Stimulated activated CD8-positive, alpha-beta memory T cell treated with anti-CD3 and anti-CD28 coated beads, Interleukin-15, amount 100 ng/mL, for 4 hours (primary cell): ENCODE measurements around the gene NR2F1-AS1.

Experiments
- DNase-seq, 2 donors: peaks; one replicate each; pipeline ENCODE4 v3.0.0-alpha.2; 2020; ENCODE audit warnings: low read depth in 2 of 2

NR2F1-AS1 gene

DNA sequence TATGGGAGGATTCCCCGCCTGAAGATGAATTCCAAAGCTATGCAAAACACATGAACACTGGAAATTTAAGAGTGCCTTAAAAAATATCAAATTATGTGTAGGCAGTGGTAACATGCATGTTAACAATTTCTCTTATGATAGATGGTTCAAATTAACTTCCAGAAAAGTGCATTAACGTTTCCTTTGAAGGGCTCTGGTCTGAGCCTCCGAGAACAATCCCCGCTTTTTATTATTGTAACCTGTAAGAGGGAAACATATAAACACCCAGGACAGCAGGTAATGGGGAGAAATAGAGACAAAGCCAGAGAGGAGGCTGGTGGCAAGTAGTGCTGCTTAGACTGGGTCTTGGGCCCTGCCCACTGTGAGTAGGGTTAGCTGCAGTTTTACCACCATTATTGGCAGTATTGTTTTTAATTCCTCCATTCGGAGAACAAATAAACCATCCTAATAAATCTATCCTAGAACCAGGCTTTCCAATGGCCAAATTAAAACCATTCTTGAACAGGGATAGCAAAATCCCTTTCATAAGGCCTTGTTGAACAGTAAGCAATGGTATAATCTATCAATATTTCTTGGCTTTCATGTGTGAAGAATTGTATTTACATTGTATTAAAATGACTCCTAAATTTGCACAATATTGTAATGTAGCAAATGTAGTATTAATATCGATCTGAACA lies 8.3 kb upstream of the NR2F1-AS1 start:
- no peak for DNase-seq

DNA sequence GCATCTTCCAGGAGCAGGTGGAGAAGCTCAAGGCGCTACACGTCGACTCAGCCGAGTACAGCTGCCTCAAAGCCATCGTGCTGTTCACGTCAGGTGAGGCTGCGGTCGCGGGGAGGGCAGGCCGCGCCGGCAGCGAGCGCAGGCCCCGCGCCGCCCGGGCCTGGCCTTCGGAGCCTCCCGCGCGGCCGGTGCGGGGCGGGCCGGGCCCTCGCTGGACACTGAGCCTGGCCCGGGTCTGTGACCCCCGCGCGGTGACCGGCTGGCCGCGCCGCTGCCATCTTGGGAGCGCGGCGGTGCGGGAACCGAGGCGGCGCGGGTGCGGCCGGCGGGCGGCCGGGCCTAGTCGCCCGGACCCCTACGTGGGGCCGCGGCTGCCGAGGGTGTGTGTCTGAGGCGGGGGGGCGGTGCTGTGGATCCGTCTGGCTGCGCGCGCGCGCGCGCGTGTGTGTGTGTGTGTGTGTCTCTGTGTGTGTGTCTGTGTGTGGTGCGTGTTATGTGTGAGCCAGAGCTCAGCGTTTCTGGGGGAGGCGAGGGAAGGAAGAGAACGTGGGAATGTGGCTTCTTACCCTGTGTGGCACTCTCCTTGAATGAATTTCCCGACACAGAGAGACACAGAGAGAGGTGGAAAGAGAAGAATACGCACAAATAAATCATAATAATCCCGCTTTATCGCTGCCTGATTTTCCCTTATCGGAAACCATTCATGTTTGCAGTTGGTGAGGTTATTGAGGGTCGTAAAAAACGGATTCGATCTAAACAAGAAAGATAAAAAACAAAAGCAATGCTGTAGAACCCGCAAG lies 7.5 kb upstream of the NR2F1-AS1 start:
- no peak for DNase-seq

DNA sequence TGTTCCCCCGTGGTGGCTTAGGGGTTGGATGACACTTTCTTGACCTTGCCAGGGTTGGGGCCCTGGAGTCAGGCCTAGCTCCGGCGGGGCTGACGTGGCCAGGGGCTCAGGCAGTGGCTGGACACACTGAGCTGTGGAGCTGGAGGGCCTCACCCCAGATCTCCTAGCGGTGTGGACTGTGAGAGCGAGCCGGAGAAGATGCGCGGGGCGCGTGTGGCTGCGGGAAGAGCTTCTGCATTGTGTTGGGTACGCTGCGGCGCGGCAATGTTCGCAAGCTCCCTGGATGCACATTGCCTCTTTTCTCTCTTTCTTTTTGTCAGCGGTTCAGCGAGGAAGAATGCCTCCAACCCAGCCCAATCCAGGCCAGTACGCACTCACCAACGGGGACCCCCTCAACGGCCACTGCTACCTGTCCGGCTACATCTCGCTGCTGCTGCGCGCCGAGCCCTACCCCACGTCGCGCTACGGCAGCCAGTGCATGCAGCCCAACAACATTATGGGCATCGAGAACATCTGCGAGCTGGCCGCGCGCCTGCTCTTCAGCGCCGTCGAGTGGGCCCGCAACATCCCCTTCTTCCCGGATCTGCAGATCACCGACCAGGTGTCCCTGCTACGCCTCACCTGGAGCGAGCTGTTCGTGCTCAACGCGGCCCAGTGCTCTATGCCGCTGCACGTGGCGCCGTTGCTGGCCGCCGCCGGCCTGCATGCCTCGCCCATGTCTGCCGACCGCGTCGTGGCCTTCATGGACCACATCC lies 6.8 kb upstream of the NR2F1-AS1 start:
- DNase-seq = no peak

DNA sequence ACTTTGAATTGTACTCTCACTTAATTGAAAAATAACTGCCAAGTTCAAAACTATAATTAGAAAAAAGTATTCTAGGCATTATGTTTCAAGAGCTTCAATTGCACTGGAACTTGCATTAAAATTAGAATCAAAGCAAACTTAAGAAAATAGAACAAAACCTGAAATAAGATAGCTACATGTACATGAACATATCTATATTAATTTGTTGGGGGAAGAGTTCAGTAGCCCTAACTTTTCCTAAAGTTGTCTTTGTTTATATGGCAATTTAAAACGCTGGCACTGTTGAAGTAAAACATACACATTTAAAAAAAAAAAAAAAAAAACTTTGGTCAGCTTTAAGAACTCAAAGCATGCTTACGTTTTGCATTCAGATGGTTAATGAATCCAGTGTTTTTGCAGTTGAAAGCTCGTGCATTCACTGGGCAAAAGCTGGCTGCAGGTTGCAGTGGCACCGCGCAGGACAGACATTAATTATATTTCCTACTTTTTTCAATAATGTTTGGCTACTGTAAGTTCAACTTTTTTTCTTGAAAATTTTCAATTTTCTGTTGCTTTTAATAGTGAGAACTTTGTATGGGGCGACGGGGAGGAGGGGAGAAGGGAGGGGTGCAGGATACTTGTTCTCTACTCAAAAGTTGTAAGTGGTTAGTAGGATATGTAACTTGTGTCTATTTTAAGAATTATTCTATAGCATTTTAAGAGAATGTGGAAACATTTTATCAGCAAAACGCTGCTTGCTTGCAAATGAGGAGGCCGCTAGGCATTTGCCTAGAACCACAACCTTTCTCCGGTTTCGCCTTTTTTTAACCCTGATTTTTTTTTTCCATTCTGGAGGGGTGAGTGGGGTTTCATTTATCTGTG lies 5.9 kb upstream of the NR2F1-AS1 start:
- DNase-seq = no peak

DNA sequence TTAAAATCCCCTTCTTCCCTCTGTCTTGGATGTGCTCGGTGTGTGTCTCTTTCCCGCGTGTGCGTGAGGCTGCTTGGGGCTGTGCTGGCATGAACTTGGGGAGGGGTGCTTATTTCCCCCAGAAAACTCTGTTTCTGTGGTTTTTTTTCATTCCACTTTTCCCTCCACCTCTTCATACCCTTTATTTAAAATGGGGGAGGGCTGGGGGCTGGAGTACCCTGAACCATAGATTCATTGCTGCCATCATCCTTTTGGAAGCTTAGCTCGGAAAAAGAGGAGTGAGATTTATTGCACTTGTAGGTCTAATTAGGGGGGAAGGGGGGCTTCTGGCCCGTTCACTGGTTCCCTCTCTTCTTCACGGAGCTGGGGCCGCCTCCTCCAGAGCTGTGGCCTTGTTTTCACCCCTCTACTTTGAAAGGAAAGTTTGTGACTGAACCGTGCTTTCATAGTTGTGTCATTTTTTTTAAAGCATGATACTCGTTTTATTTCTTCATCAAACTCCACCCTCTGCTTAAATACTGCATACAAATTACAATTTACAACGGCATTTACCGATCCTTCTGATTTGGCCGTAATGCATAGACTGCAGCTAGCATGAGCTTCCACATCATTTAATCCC lies 4.9 kb upstream of the NR2F1-AS1 start:
- no peak for DNase-seq

DNA sequence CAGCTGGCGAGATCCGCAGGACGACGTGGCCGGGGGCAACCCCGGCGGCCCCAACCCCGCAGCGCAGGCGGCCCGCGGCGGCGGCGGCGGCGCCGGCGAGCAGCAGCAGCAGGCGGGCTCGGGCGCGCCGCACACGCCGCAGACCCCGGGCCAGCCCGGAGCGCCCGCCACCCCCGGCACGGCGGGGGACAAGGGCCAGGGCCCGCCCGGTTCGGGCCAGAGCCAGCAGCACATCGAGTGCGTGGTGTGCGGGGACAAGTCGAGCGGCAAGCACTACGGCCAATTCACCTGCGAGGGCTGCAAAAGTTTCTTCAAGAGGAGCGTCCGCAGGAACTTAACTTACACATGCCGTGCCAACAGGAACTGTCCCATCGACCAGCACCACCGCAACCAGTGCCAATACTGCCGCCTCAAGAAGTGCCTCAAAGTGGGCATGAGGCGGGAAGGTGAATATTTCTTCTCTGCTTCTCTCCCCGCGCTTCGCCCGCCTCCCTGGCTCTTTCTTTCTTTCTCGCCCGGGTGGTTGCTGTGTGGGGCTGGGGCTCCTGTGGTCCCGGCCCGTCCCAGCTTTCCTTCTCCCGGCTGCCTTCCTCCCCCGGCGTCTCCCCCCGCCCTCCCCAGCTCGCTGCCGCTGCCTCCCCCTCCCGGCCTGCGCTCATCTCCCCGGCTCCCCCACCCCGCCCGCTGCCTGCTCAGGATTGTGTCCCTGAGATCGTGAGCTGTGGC lies 4.2 kb upstream of the NR2F1-AS1 start:
- no peak for DNase-seq

DNA sequence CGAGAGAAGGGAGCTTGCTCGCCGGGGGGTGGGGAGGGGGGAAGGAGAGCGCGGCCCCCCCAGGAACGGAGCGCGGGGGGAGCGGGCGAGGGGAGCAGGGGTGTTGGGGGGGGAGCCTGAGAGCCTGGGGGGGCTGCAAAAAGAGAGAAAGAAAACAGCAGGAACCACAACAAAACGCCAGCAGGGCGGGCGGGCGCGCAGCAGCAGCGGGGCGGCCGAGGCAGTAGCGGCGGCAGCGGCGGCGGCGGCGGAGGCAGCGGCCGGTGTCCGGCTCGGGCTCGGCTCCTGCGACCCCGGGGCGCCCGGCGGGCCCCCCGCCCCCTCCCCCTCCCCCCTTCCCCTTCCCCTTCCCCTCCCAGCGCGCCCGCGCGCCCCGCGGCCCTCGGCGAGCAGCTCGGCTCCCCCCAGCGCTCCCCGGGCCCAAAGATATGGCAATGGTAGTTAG lies 3.6 kb upstream of the NR2F1-AS1 start:
- DNase-seq = no peak

DNA sequence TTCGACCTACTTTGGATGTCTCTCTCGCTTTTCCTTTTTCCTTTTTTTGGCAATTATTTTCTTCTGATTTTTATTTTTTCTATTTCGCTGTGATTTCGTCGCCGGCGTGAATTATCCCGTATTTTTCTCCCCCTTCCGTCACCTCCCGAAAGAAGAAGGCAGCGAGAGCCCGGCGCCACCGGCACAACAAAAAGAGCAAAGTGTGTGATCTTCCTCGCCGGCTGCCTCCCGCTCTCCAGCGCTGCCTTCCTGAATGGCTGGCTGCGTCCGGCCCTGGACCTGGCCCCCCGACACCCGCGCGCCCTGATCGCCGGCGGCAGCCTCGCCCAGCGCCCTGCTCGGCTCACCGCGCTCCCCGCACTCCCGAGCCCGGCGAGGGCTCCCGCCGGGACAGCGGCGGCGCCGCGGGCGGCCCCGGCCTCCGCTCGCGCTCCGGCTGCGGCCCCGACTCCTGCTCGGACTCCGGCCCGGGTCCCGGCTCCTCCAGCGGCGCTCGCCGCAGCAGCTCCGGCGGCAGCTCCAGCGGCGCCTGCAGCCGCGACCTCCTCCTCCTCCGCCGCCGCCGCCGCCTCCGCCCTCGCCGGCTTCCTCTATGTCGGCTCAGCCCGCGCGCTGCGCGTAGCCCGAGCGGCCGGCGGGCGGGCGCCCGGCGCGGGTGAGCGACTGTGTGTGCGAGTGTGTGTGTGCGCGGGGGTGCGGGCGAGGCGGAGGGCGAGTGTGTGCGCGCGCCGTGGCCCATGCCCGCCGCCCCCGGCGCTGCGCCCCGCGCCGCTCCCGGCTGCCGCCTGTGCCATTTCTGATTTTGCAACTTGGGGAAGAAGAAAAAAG lies 3.0 kb upstream of the NR2F1-AS1 start:
- no peak for DNase-seq

DNA sequence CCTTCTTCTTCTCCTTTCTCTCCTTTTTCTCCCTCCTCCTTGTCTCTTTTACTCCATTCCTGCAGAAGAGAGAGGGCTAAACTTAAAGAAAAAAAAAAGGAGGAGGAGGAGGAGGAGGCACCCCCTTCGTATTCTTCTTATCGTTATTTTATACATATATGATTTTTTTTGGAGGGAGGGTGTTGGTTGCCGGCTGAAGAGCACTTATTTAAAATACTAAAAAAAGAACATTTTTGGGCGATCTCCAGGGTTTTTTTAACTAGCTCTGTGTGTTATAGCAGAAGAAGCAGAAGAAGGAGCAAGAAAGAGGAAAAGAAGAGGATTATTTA lies 2.4 kb upstream of the NR2F1-AS1 start:
- DNase-seq = no peak

DNA sequence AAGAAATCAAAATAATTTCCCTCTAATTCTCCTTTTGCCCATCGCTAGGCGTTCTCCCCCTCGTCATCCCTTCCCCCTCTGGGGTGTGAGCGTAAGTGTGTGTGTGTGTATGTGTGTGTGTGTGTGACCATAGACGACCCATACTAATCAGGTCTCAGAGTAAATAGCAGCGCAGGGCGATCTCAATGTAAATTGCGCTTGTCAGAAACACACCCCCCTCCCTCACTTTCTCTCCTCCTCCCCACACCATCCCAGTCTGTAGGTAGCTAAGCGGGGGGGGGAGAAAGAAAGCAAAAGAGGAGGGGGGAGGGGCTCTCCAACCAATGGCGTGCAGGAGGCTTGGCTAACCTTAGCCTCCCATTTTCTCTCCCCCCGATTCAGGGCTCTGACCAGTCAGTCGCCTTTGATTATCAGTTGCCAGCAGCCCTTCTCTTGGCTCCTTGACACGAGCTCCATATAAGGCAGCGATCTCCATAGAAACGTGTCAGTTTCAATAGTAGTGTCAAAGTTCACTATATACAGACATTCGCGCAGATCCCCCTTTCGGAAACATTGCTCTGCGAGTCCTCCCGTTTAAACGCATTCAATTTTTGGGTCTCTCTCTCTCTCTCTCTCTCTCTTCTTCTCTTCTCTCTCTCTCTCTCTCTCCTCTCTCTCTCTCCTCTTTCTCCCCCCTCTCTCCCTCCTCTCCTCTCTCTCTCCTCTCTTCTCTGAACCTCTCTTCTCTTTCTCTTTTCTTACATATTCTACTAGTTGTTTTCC lies 1.8 kb upstream of the NR2F1-AS1 start, which contains the start of gene NR2F1:
NR2F1 (plus strand) TSS at position 546 of the 762 bp plus-strand sequence. CDS start 1,802 bp downstream, outside the sequence.
- DNase-seq = no peak

DNA sequence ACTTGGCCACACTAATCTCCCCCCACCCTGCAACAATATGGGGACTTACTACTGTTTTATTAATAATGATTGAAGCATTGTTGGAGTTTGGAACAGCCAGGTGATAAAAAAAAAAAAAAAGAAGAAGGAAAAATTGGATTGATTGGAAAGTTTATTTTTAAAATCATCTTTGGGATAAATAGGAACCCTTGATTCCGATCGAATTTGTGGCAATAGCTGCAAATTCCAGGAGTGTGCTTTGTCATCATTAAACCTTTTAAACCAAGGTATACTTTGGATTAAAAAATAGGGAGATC lies 1.1 kb upstream of the NR2F1-AS1 start:
- DNase-seq = no peak

DNA sequence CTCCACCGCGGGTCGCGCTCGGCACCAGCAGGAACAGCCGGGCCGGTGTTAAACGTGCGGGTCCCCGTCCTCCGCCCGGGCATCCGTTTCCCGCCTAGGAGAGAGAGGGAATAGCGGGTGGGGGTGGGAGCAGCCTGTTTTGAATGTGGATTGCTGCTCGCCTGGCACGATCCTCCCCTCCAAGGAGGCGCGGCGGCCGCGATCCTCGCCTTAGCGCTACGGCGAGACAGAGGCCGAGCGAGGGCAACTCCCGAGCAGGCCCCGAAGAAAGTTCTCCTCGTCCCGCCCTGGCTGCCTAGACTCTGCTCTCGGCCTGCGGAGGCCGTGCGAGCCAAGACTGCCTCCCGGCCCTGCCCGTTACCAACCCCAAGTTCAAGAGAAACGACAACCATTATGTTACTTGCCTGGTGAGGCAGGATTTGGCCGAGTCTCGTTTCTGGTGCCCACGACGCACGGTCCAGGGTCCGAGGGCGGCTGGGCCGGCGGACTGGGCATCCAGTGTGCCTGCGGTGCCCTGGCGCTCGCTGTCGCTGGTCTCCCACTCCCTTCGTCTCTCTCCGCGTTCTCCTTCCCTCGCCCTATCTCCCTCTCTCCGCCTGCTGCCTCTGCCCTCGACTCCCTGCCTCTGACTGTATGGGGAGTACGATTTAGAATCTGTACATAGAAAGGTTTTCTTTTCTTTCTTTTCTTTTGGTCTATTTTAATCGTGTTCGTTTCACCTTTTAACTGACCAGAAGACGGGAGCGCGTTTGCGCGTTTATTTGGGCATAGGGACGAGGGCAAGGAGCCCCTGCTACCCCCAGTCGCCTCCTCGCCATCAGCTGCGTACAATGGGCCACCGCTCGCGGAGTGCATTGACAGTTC lies 724 bp downstream of the NR2F1-AS1 start:
- DNase-seq = no peak

DNA sequence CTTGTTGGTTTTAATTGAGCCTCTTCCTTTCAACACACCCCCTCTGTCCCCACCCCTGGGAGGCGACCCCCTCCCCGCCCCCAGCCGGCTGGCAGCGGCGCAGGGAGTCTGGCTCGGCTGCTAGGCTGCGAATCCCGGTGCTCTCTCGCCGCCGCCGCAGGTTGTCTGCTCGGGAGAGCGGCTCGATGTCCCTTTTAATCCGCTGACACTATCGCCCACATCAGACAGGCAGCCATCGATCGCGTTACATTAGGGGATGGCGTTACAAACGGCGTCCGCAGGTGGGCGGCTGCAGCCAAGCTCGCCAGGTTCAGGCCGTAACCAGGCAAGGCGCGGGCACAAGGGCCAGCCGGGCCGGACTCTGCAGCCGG lies 1.3 kb downstream of the NR2F1-AS1 start:
- DNase-seq = no peak

DNA sequence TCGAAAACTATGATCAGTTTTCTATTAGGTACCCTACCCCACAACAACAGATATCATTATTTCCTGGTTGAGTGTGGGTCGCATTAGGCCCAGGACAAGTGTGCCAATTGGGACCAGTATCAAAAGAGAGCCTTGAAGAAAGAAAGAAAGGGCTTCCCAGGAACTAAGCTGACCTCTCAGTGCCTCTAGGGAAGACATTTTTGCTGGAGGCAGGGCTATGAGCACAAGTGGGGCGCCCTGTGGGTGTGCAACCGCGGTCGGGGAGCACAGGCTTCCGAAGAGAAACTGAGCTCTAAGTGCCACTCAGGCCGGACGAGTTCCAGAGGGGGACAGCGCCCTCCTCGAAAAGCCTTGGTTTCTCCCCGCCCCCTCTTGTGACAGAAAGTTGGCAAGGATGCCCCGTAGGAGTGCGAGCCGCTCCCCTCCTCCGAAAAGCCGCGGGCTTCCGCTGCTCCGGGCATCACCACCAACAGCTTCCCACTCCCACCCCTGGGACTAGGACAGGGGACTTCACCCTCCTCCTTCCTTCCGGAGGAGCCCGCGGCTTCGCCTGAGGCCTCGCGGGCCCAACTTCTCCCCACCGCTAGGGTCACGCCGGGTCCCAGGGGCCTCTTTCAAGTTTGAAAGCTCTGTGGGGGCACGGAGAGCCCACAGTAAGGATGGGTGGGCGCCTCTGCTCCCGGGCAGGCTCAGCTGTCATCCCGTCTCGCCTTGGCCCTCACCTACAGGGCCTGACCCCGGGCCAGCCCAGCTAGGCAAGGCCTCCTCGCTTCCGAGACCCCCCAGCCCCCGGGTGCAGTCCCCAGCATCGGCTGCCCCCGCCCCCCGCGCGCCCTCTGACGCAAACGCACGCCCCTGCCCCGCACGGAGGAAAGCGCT lies 2.0 kb downstream of the NR2F1-AS1 start:
- no peak for DNase-seq

DNA sequence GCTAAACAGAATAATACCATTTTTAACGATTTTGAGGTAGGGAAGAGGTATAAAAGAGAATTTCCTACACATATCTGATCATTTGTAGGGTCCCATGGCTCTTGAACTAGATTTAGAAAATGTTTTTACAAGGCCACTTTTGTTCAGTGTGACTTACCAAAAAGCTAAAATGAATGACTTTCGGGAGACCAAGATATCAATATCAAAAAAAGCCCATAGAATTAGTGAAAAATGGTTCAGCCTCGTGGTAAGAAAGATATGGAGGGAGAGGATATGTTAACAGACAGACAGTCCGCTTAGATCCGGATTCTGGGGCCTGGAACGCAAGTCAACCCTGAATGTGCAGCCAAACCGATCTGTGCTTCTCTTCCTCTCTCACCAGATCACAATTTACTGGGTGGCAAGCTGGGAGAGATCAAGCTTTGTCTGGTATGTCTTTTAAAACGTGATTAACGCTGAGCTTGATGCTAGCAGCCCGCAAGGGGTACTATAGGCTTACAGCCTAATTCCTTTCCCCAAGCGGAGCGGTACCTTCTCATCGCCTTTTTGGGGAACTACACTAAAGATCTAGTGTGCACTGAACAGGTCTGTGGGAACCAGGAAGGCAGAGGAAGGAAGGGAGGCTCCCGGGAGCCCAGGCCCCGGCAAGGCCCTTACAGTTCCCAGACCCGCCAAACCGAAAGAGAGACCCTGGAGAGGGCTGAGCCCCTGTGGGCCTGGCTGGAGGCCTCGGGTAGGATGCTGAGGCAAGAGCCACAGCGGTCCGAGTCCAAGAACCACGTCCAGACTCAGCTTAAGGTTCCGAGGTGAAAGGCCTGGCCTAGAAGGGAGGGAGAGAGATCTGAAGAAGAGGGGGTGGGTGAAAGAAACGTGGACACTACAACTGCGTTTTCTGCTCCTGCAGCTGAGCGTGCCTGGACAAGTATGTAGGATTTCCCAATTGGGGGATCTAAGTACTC lies 2.9 kb downstream of the NR2F1-AS1 start:
- DNase-seq = no peak
